Liver (tissue), 9 donors: ENCODE data around the gene SETD1A. TPM values are rescaled to one million over a fixed set of nuclear protein-coding genes. Genes with fewer than 3 reads are reported as not detected.

Experiments used
- DNase-seq: peaks from one replicate; pipeline ENCODE4 v3.0.0-alpha.2; 2017; ENCODE audit warnings: low spot score
- H3K27ac ChIP-seq, 2 donors: one replicate each; pipeline ENCODE4 v1.7.0; 2013; ENCODE audit warnings: inconsistent platforms in 2 of 2, low read length in 2 of 2, control low read depth in 1 of 2, low read depth in 1 of 2, mild to moderate bottlenecking in 1 of 2
- H3K27me3 ChIP-seq, 4 donors: one replicate each; pipeline versions ENCODE4 v1.6.1 to v1.7.0; 2013; ENCODE audit warnings: low read length in 3 of 4, inconsistent platforms in 1 of 4, mild to moderate bottlenecking in 1 of 4, moderate library complexity in 1 of 4; ENCODE audit not compliant: control insufficient read depth in 4 of 4, insufficient read depth in 4 of 4
- H3K36me3 ChIP-seq, 4 donors: one replicate each; pipeline versions ENCODE4 v1.6.1 to v1.7.0; 2013; ENCODE audit warnings: low read length in 3 of 4, mild to moderate bottlenecking in 3 of 4, low read depth in 1 of 4, moderate library complexity in 1 of 4; ENCODE audit not compliant: control insufficient read depth in 4 of 4, insufficient read depth in 3 of 4
- H3K4me1 ChIP-seq, 4 donors: one replicate each; pipeline versions ENCODE4 v1.6.1 to v1.7.0; 2013; ENCODE audit warnings: low read length in 3 of 4, mild to moderate bottlenecking in 3 of 4, moderate library complexity in 1 of 4; ENCODE audit not compliant: control insufficient read depth in 4 of 4, insufficient read depth in 4 of 4
- H3K4me3 ChIP-seq, 3 donors: one replicate each; pipeline versions ENCODE4 v1.6.1 to v1.7.0; 2013; ENCODE audit warnings: low read length in 3 of 3, control low read depth in 1 of 3, low read depth in 1 of 3, mild to moderate bottlenecking in 1 of 3
- H3K9ac ChIP-seq, 2 donors: one replicate each; pipeline ENCODE4 v1.7.0; 2013; ENCODE audit warnings: low read length in 2 of 2, mild to moderate bottlenecking in 2 of 2, moderate library complexity in 2 of 2, control low read depth in 1 of 2, low read depth in 1 of 2
- H3K9me3 ChIP-seq, 4 donors: one replicate each; pipeline versions ENCODE4 v1.6.1 to v1.7.0; 2013; ENCODE audit warnings: low read length in 3 of 4; ENCODE audit not compliant: control insufficient read depth in 4 of 4
- EGR1 ChIP-seq, 2 donors: IDR thresholded peaks; 2 replicates each; pipeline ENCODE4 v1.6.1; 2016 to 2018; ENCODE audit warnings: antibody characterized with exemption in 2 of 2, low read depth in 2 of 2
- FOXA1 ChIP-seq: IDR thresholded peaks from 2 replicates; pipeline ENCODE4 v1.6.1; 2016; ENCODE audit warnings: antibody characterized with exemption
- FOXA2 ChIP-seq: IDR thresholded peaks from 2 replicates; pipeline ENCODE4 v1.6.1; 2016; ENCODE audit warnings: antibody characterized with exemption
- GABPA ChIP-seq, 2 donors: IDR thresholded peaks in 1 of 2; conservative IDR thresholded peaks in 1 of 2; 2 replicates each; pipeline ENCODE4 v1.6.1; 2016; ENCODE audit warnings: antibody characterized with exemption in 2 of 2, mild to moderate bottlenecking in 1 of 2, moderate library complexity in 1 of 2
- RAD21 ChIP-seq, 2 donors: IDR thresholded peaks; 2 replicates each; pipeline ENCODE4 v1.6.1; 2016; ENCODE audit warnings: antibody characterized with exemption in 2 of 2, mild to moderate bottlenecking in 2 of 2
- REST ChIP-seq: IDR thresholded peaks from 2 replicates; pipeline ENCODE4 v1.6.1; 2016; ENCODE audit warnings: antibody characterized with exemption, mild to moderate bottlenecking
- RXRA ChIP-seq, 2 donors: IDR thresholded peaks; 2 replicates each; pipeline ENCODE4 v1.6.1; 2017 to 2018; ENCODE audit warnings: antibody characterized with exemption in 2 of 2, mild to moderate bottlenecking in 1 of 2
- TAF1 ChIP-seq: conservative IDR thresholded peaks from 2 replicates; pipeline ENCODE4 v1.6.1; 2016; ENCODE audit warnings: antibody characterized with exemption, mild to moderate bottlenecking
- WGBS: extraction: QIAGEN DNeasy Blood & Tissue Kit; methylation state at CpG from one replicate; pipeline ENCODE4 v1.1.7; 2013; 5-methylcytosine and 5-hydroxymethylcytosine counted together
- polyA plus RNA-seq, 2 donors: library from polyadenylated mRNA; stranded (reverse) in 1 of 2; unstranded in 1 of 2; fragments of 200-250 nt in 1 of 2; fragments of >200 nt in 1 of 2; fragmentation: Nextera tagmentation in 1 of 2; extraction: Ambion mirVana in 1 of 2; gene quantifications; one replicate each; pipeline versions ENCODE4 v1.2.1 to v1.2.3, GENCODE V29; 2013 to 2015
- total RNA-seq, 2 donors: library from RNA; depleted of rRNA; stranded (reverse); fragments of >200 nt; gene quantifications; one replicate each; pipeline ENCODE4 v1.2.3, GENCODE V29; 2014
- TF ChIP-seq, protein P1 (sequence below): IDR thresholded peaks from 2 replicates; pipeline ENCODE4 v1.6.1; 2016; ENCODE audit warnings: antibody characterized with exemption
- TF ChIP-seq, protein P2 (sequence below): fragments of 150-350 bp; IDR thresholded peaks from 2 replicates; pipeline ENCODE4 v1.5.1; 2017; ENCODE audit warnings: improper control_type of control experiment, low read depth, low read length; ENCODE audit not compliant: missing input control
- donor health status: healthy.
- donor health status: healthy.
- donor health status: healthy.
- donor health status: healthy.
- donor health status: healthy.

The SETD1A gene
- total and polyA plus RNA-seq, 4 donors = 2.7 to 4.9 (median 3.7) TPM

GRCh38 chr16:30924076-30924912 lies 33.3 kb upstream of the SETD1A start:
- Histone ChIP-seq H3K4me1 (peaks cover 4 to 9% (median 8%) of the 10 kb centered on the region in 4 donors), H3K9me3 (no peaks in the 10 kb centered on the region), H3K9ac (no peak overlapping the region), H3K27ac (peak overlapping the region in 1 of 2 donors; percentile 25), H3K36me3 (no peaks in the 10 kb centered on the region), H3K4me3 (peak overlapping the region in 1 of 3 donors; percentile 72), H3K27me3 (no peaks in the 10 kb centered on the region)
- DNase-seq = no peak
- TF ChIP-seq REST (no peak), GABPA (IDR thresholded peaks at IDR 0.05 in 1 of 2, conservative IDR thresholded peaks at IDR 0.05 in 1 of 2) (no peak), RAD21 (IDR thresholded peaks at IDR 0.05) (no peak), EGR1 (IDR thresholded peaks at IDR 0.05; ENCODE audit: low read depth in 2 of 2) (no peak), FOXA2 (no peak)
- WGBS = 18% methylated on average over 53 of the region's 53 CpGs

DNA sequence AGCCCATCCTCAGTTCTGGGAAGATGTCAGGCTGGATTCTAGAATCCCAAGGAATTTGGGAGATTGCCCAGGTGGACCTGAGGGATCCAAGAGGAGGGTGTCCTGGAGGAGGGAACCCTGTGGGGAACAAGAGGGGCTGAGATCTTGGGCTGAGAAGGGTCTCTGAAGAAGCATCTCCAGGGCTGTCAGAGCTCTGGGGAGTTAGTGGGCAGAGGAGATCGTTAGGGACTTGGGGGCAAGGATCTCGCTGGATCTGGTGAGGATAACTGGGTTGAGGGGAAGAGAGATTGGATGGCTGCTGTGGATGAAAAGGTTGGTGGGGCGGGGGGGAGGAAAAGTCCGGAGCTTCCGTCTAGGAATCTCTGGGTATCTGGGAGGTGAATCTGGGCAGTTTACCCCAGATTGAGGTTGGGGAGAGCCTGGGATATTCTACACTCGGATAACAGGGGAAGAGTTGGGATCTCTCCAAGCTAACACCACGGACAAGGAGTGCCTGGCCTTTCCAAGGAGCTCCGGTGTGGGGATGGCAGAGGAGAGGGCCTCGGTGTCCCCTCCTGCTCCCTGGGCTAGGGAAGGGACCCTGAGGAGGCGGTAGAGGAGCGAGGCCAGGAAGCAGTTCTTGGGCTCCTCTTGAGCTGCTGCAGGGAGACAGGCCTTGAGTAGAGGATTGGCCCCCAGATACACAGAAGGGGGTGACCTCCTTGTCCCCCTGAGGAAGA lies 32.5 kb upstream of the SETD1A start:
- Histone ChIP-seq H3K4me1 (peaks cover 4 to 9% (median 8%) of the 10 kb centered on the region in 4 donors), H3K4me3 (no peak overlapping the region), H3K9me3 (no peaks in the 10 kb centered on the region), H3K9ac (no peak overlapping the region), H3K36me3 (peaks cover 0 to 1% (median 0%) of the 10 kb centered on the region in 4 donors), H3K27me3 (no peaks in the 10 kb centered on the region), H3K27ac (no peak overlapping the region)
- WGBS = 84% methylated on average over 11 of the region's 11 CpGs
- no peak for DNase-seq
- TF ChIP-seq EGR1 (IDR thresholded peaks at IDR 0.05; ENCODE audit: low read depth in 2 of 2) (no peak), FOXA1 (no peak), GABPA (IDR thresholded peaks at IDR 0.05 in 1 of 2, conservative IDR thresholded peaks at IDR 0.05 in 1 of 2) (no peak), RXRA (IDR thresholded peaks at IDR 0.05) (no peak), FOXA2 (no peak), TAF1 (no peak)
- TF ChIP-seq, protein P1, sequence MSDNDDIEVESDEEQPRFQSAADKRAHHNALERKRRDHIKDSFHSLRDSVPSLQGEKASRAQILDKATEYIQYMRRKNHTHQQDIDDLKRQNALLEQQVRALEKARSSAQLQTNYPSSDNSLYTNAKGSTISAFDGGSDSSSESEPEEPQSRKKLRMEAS = no peak
- TF ChIP-seq, protein P2, sequence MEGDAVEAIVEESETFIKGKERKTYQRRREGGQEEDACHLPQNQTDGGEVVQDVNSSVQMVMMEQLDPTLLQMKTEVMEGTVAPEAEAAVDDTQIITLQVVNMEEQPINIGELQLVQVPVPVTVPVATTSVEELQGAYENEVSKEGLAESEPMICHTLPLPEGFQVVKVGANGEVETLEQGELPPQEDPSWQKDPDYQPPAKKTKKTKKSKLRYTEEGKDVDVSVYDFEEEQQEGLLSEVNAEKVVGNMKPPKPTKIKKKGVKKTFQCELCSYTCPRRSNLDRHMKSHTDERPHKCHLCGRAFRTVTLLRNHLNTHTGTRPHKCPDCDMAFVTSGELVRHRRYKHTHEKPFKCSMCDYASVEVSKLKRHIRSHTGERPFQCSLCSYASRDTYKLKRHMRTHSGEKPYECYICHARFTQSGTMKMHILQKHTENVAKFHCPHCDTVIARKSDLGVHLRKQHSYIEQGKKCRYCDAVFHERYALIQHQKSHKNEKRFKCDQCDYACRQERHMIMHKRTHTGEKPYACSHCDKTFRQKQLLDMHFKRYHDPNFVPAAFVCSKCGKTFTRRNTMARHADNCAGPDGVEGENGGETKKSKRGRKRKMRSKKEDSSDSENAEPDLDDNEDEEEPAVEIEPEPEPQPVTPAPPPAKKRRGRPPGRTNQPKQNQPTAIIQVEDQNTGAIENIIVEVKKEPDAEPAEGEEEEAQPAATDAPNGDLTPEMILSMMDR = no peak
